Activated CD8-positive, alpha-beta memory T cell treated with anti-CD3 and anti-CD28 coated beads, Interleukin-2, amount 50 U/mL, for 24 hours (primary cell): ENCODE results near the gene KIF12.

Experiments
- DNase-seq: peaks from one replicate; pipeline ENCODE4 v3.0.0-alpha.2; 2020; ENCODE audit errors: extremely low read depth

The KIF12 gene

GRCh38 chr9:114105236-114105635 lies 6.1 kb upstream of the KIF12 start:
- DNase-seq: no peak

GRCh38 chr9:114102484-114102883 lies 3.4 kb upstream of the KIF12 start:
- DNase-seq: no peak

GRCh38 chr9:114100536-114100935 lies 1.4 kb upstream of the KIF12 start:
- DNase-seq: no peak

GRCh38 chr9:114099669-114100270 lies 678 bp upstream of the KIF12 start:
- DNase-seq: no peak

GRCh38 chr9:114098021-114098935 lies 814 bp downstream of the KIF12 start:
- DNase-seq: peak; percentile 6

GRCh38 chr9:114097613-114098020 lies 1.5 kb downstream of the KIF12 start:
- no peak for DNase-seq

- DNase-seq: no peak
Measured at GRCh38 chr9:114096866-114097612, 2.1 kb downstream of the KIF12 start.

GRCh38 chr9:114096041-114096511 lies 3.0 kb downstream of the KIF12 start:
- no peak for DNase-seq

GRCh38 chr9:114094971-114095370 lies 4.1 kb downstream of the KIF12 start:
- DNase-seq: no peak

GRCh38 chr9:114093761-114094505 lies 5.2 kb downstream of the KIF12 start:
- no peak for DNase-seq

GRCh38 chr9:114093031-114093471 lies 6.0 kb downstream of the KIF12 start:
- no peak for DNase-seq

GRCh38 chr9:114092336-114092735 lies 6.8 kb downstream of the KIF12 start:
- no peak for DNase-seq

GRCh38 chr9:114091711-114092110 lies 7.4 kb downstream of the KIF12 start:
- DNase-seq: no peak

GRCh38 chr9:114090798-114091197 lies 8.3 kb downstream of the KIF12 start:
- DNase-seq: no peak

- DNase-seq: no peak
Measured at GRCh38 chr9:114089206-114089840, 9.8 kb downstream of the KIF12 start.

GRCh38 chr9:114088571-114089170 lies 10.4 kb downstream of the KIF12 start:
- DNase-seq: no peak

GRCh38 chr9:114087721-114088120 lies 11.4 kb downstream of the KIF12 start:
- no peak for DNase-seq

GRCh38 chr9:114086607-114087006 lies 12.5 kb downstream of the KIF12 start:
- DNase-seq: no peak

GRCh38 chr9:114086009-114086408 lies 13.1 kb downstream of the KIF12 start:
- no peak for DNase-seq

- no peak for DNase-seq
Measured at GRCh38 chr9:114085387-114085789, 13.7 kb downstream of the KIF12 start.
